IMR-90 (cell line): Measurements from ENCODE around the gene VPS52. TPM values are rescaled to one million over a fixed set of nuclear protein-coding genes. Genes with fewer than 3 reads are reported as not detected.

ENCODE experiments used
- ATAC-seq: fragments of 200-7000 bp; cut with Tn5 transposase; 2 replicates; pipeline ENCODE4 v1.9.1; 2020; ENCODE audit warnings: low read depth, mild to moderate bottlenecking, moderate library complexity
- BruUV-seq: library from RNA; stranded (reverse); fragments of 400-500 nt; replicated peaks from 2 replicates; lab custom pipeline; 2021; lab: Mats Ljungman, UMichigan
- CTCF ChIA-PET: fragments of 300-600 bp; formaldehyde crosslinking; extraction: SDS; loops from one replicate; lab custom pipeline; 2021; ENCODE audit warnings: antibody characterized with exemption; lab: Yijun Ruan, JAX
- POLR2A ChIA-PET: fragments of 300-600 bp; sonication (Branson Sonifier 250); formaldehyde crosslinking; loops from one replicate; lab custom pipeline; 2022; ENCODE audit warnings: antibody characterized with exemption; ENCODE audit not compliant: unreplicated experiment; lab: Charles Lee
- DNase-seq: peaks from one replicate; pipeline ENCODE4 v3.0.0; 2013
- H2AFZ ChIP-seq: replicated peaks from 2 replicates; pipeline ENCODE3; 2013; ENCODE audit warnings: low read length, mild to moderate bottlenecking; ENCODE audit not compliant: poor library complexity
- H2AK5ac ChIP-seq: 2 replicates; pipeline ENCODE4 v1.6.1; 2013; ENCODE audit warnings: low read depth, low read length, inconsistent platforms
- H2AK9ac ChIP-seq: replicated peaks from 2 replicates; pipeline ENCODE3; 2013; ENCODE audit warnings: mild to moderate bottlenecking, low read depth, low read length, moderate library complexity; ENCODE audit not compliant: poor library complexity
- H2BK120ac ChIP-seq: 2 replicates; pipeline ENCODE4 v1.6.1; 2013; ENCODE audit warnings: low read depth, low read length, inconsistent platforms
- H2BK15ac ChIP-seq: 3 replicates; pipeline ENCODE4 v1.6.1; 2013; ENCODE audit warnings: low read depth, low read length, inconsistent platforms
- H2BK20ac ChIP-seq: 2 replicates; pipeline ENCODE4 v1.6.1; 2013; ENCODE audit warnings: low read depth, mild to moderate bottlenecking, inconsistent platforms, low read length, moderate library complexity
- H2BK5ac ChIP-seq: 2 replicates; pipeline ENCODE4 v1.6.1; 2013; ENCODE audit warnings: mild to moderate bottlenecking, low read depth, low read length, inconsistent platforms; ENCODE audit not compliant: poor library complexity, severe bottlenecking
- H3K14ac ChIP-seq: replicated peaks from 2 replicates; pipeline ENCODE4 v1.6.1; 2013; ENCODE audit warnings: low read depth, low read length, inconsistent platforms
- H3K18ac ChIP-seq: 2 replicates; pipeline ENCODE4 v1.6.1; 2013; ENCODE audit warnings: low read depth, low read length, control low read depth
- H3K23ac ChIP-seq: 2 replicates; pipeline ENCODE4 v1.6.1; 2013; ENCODE audit warnings: low read depth, low read length, inconsistent platforms
- H3K27ac ChIP-seq: 2 replicates; pipeline ENCODE4 v1.5.1; 2013; ENCODE audit warnings: mild to moderate bottlenecking, control low read depth, low read length; ENCODE audit not compliant: insufficient read depth
- H3K27me3 ChIP-seq: 2 replicates; pipeline ENCODE4 v1.6.1; 2013; ENCODE audit warnings: low read length; ENCODE audit not compliant: control insufficient read depth, insufficient read depth
- H3K36me3 ChIP-seq: 2 replicates; pipeline ENCODE4 v1.6.1; 2013; ENCODE audit warnings: low read length, mixed read lengths; ENCODE audit not compliant: control insufficient read depth, insufficient read depth
- H3K4ac ChIP-seq: 2 replicates; pipeline ENCODE4 v1.6.1; 2013; ENCODE audit warnings: low read depth, low read length, inconsistent platforms
- H3K4me1 ChIP-seq: 2 replicates; pipeline ENCODE4 v1.6.1; 2013; ENCODE audit warnings: low read length, mixed read lengths; ENCODE audit not compliant: control insufficient read depth, insufficient read depth
- H3K4me2 ChIP-seq: 2 replicates; pipeline ENCODE4 v1.6.1; 2013; ENCODE audit warnings: low read depth, mild to moderate bottlenecking, control low read depth, low read length, moderate library complexity
- H3K4me3 ChIP-seq: 2 replicates; pipeline ENCODE4 v1.5.1; 2013; ENCODE audit warnings: low read depth, mild to moderate bottlenecking, control low read depth, low read length, moderate library complexity; ENCODE audit not compliant: insufficient read depth
- H3K56ac ChIP-seq: 2 replicates; pipeline ENCODE4 v1.6.1; 2013; ENCODE audit warnings: low read length, inconsistent platforms; ENCODE audit not compliant: insufficient read depth; ENCODE audit errors: extremely low read depth
- H3K79me1 ChIP-seq, 2 experiments: 2 replicates each; pipeline ENCODE4 v1.6.1; 2013; ENCODE audit warnings: low read length in 2 of 2, inconsistent platforms in 1 of 2, low read depth in 1 of 2
- H3K9ac ChIP-seq: 2 replicates; pipeline ENCODE4 v1.6.1; 2013; ENCODE audit warnings: low read depth, low read length, control low read depth
- H3K9me1 ChIP-seq: 2 replicates; pipeline ENCODE4 v1.6.1; 2013; ENCODE audit warnings: low read length, inconsistent platforms; ENCODE audit not compliant: insufficient read depth
- H3K9me3 ChIP-seq: 2 replicates; pipeline ENCODE4 v1.6.1; 2013; ENCODE audit warnings: low read length; ENCODE audit not compliant: control insufficient read depth, insufficient read depth
- H4K20me1 ChIP-seq: 2 replicates; pipeline ENCODE4 v1.6.1; 2013; ENCODE audit warnings: low read length, inconsistent platforms; ENCODE audit not compliant: insufficient read depth
- H4K5ac ChIP-seq: 2 replicates; pipeline ENCODE4 v1.6.1; 2013; ENCODE audit warnings: mild to moderate bottlenecking, low read depth, low read length, control low read depth
- H4K8ac ChIP-seq, 2 experiments: 2 replicates each; pipeline ENCODE4 v1.6.1; 2013; ENCODE audit warnings: low read depth in 2 of 2, low read length in 2 of 2, control low read depth in 1 of 2, inconsistent platforms in 1 of 2
- H4K91ac ChIP-seq: 2 replicates; pipeline ENCODE4 v1.6.1; 2013; ENCODE audit warnings: low read depth, low read length, inconsistent platforms; ENCODE audit not compliant: insufficient read depth
- BHLHE40 ChIP-seq: fragments of 150-350 bp; IDR thresholded peaks from 2 replicates; pipeline ENCODE4 v1.6.1; 2016; ENCODE audit warnings: mild to moderate bottlenecking, low read depth, low read length
- CEBPB ChIP-seq: IDR thresholded peaks from 2 replicates; pipeline ENCODE4 v1.6.1; 2012; ENCODE audit warnings: low read depth, low read length, improper control_type of control experiment
- CHD1 ChIP-seq: IDR thresholded peaks from 2 replicates; pipeline ENCODE4 v1.6.1; 2012; ENCODE audit warnings: low read depth, low read length, improper control_type of control experiment
- FOS ChIP-seq: fragments of 150-350 bp; IDR thresholded peaks from 2 replicates; pipeline ENCODE4 v1.6.1; 2016; ENCODE audit warnings: low read depth, low read length
- MAFK ChIP-seq: IDR thresholded peaks from 2 replicates; pipeline ENCODE4 v1.6.1; 2012; ENCODE audit warnings: low read depth, low read length, improper control_type of control experiment
- MAZ ChIP-seq: IDR thresholded peaks from 2 replicates; pipeline ENCODE4 v1.6.1; 2012; ENCODE audit warnings: low read depth, mild to moderate bottlenecking, low read length, improper control_type of control experiment, moderate library complexity, borderline replicate concordance
- MXI1 ChIP-seq: IDR thresholded peaks from 2 replicates; pipeline ENCODE4 v1.6.1; 2012; ENCODE audit warnings: low read depth, mild to moderate bottlenecking, low read length, moderate library complexity, borderline replicate concordance
- NFE2L2 ChIP-seq: fragments of 150-350 bp; IDR thresholded peaks from 2 replicates; pipeline ENCODE4 v1.6.1; 2016; ENCODE audit warnings: low read depth, mild to moderate bottlenecking, low read length
- POLR2A ChIP-seq: IDR thresholded peaks from 2 replicates; pipeline ENCODE4 v1.6.1; 2012; ENCODE audit warnings: mild to moderate bottlenecking, low read depth, low read length
- RAD21 ChIP-seq: IDR thresholded peaks from 2 replicates; pipeline ENCODE4 v1.6.1; 2012; ENCODE audit warnings: low read length, improper control_type of control experiment
- RCOR1 ChIP-seq: IDR thresholded peaks from 2 replicates; pipeline ENCODE4 v1.6.1; 2012; ENCODE audit warnings: mild to moderate bottlenecking, low read length, improper control_type of control experiment; ENCODE audit not compliant: insufficient replicate concordance
- RFX5 ChIP-seq: IDR thresholded peaks from 2 replicates; pipeline ENCODE4 v1.8.0; 2012; ENCODE audit warnings: low read depth, mild to moderate bottlenecking, low read length, moderate library complexity
- SMC3 ChIP-seq: fragments of 150-350 bp; IDR thresholded peaks from 2 replicates; pipeline ENCODE4 v1.6.1; 2016; ENCODE audit warnings: low read depth, mild to moderate bottlenecking, antibody characterized with exemption, low read length, moderate library complexity
- WGBS, 2 experiments: methylation state at CpG; one replicate each; pipeline versions ENCODE4 v1.1.5 to v1.1.7; 2013; ENCODE audit warnings: missing lambda C conversion rate in 2 of 2; ENCODE audit not compliant: insufficient read length in 1 of 2; ENCODE audit errors: extremely low coverage in 2 of 2; 5-methylcytosine and 5-hydroxymethylcytosine counted together
- dilution Hi-C: fragments of 300-500 bp; cut with HindIII; formaldehyde crosslinking; loops from one replicate; pipeline ENCODE4 v1.14.3; 2018; ENCODE audit warnings: low sequenced_read_pairs; ENCODE audit not compliant: unreplicated experiment
- in situ Hi-C: fragments of 300-500 bp; cut with MboI; formaldehyde crosslinking; loops from 3 replicates; pipeline ENCODE4 v1.14.3; 2019; ENCODE audit warnings: low sequenced_read_pairs, inconsistent platforms, mixed read lengths
- intact Hi-C: fragments of 100-400 bp; cut with micrococcal nuclease; formaldehyde crosslinking; loops from 2 replicates; pipeline ENCODE4 v1.10.0; 2022
- polyA plus RNA-seq, 3 experiments: library from polyadenylated mRNA; depleted of rRNA; stranded (reverse); fragments of >200 nt; gene quantifications; 2 replicates each; pipeline ENCODE4 v1.2.3, GENCODE V29; 2012; ENCODE audit warnings: low replicate concordance in 1 of 3
- total RNA-seq: library from RNA; depleted of rRNA; stranded (reverse); fragments of >200 nt; gene quantifications from 2 replicates; pipeline ENCODE4 v1.2.3, GENCODE V29; 2012
- TF ChIP-seq, protein P1 (sequence below): fragments of 150-350 bp; IDR thresholded peaks from 2 replicates; pipeline ENCODE4 v1.6.1; 2016; ENCODE audit warnings: low read depth, mild to moderate bottlenecking, low read length, moderate library complexity, borderline replicate concordance
- TF ChIP-seq, protein P2 (sequence below): conservative IDR thresholded peaks from 2 replicates; pipeline ENCODE4 v1.5.1; 2012; ENCODE audit warnings: mild to moderate bottlenecking, low read depth, low read length, improper control_type of control experiment
- TF ChIP-seq, protein P3 (sequence below): fragments of 150-350 bp; IDR thresholded peaks from 2 replicates; pipeline ENCODE4 v1.6.1; 2017; ENCODE audit warnings: mild to moderate bottlenecking, antibody characterized with exemption, low read length, low read depth

VPS52 gene
- total and polyA plus RNA-seq, 2 of the 4 experiments (the other 2 are of a cell fraction) = 29.8 to 54.6 TPM

DNA sequence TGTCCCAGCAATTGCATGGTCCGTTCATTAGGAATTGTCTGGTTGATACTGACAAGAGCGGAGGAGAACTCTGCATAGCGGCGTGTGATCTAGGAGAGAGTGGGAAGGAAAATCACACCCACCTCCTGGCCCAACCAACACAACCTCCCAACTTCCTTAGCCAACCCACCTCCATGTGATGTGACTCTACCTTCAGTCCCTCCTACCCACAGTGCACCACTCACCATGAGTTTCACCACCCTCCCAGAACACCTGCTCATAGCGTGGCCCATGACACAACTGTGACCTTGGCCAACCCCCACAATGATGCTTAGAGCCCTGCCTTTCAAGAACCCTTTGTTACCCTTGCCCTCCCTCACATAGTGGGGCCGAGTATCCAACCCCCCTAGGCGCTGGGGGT, 7.7 kb downstream of the VPS52 start:
- no TSS peak for BruUV-seq
- no peak overlapping the region for H2AFZ ChIP-seq
- no peak overlapping the region for H2BK15ac ChIP-seq
- no peak overlapping the region for H3K4me3 ChIP-seq
- H2BK120ac ChIP-seq = no peak overlapping the region
- ChIA-PET POLR2A (no interaction called here), CTCF (no interaction called here)
- H3K4me1 ChIP-seq = no peaks in the 10 kb centered on the region
- no peak overlapping the region for H3K23ac ChIP-seq
- TF ChIP-seq RAD21 (no peak), NFE2L2 (no peak), FOS (no peak), CHD1 (no peak), SMC3 (no peak), RFX5 (no peak), RCOR1 (no peak), MAFK (no peak), POLR2A (no peak), MXI1 (no peak), MAZ (no peak), CEBPB (no peak), BHLHE40 (no peak)
- TF ChIP-seq, protein P1, sequence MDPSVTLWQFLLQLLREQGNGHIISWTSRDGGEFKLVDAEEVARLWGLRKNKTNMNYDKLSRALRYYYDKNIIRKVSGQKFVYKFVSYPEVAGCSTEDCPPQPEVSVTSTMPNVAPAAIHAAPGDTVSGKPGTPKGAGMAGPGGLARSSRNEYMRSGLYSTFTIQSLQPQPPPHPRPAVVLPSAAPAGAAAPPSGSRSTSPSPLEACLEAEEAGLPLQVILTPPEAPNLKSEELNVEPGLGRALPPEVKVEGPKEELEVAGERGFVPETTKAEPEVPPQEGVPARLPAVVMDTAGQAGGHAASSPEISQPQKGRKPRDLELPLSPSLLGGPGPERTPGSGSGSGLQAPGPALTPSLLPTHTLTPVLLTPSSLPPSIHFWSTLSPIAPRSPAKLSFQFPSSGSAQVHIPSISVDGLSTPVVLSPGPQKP = no peak
- TF ChIP-seq, protein P2, sequence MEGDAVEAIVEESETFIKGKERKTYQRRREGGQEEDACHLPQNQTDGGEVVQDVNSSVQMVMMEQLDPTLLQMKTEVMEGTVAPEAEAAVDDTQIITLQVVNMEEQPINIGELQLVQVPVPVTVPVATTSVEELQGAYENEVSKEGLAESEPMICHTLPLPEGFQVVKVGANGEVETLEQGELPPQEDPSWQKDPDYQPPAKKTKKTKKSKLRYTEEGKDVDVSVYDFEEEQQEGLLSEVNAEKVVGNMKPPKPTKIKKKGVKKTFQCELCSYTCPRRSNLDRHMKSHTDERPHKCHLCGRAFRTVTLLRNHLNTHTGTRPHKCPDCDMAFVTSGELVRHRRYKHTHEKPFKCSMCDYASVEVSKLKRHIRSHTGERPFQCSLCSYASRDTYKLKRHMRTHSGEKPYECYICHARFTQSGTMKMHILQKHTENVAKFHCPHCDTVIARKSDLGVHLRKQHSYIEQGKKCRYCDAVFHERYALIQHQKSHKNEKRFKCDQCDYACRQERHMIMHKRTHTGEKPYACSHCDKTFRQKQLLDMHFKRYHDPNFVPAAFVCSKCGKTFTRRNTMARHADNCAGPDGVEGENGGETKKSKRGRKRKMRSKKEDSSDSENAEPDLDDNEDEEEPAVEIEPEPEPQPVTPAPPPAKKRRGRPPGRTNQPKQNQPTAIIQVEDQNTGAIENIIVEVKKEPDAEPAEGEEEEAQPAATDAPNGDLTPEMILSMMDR = no peak
- TF ChIP-seq, protein P3, sequence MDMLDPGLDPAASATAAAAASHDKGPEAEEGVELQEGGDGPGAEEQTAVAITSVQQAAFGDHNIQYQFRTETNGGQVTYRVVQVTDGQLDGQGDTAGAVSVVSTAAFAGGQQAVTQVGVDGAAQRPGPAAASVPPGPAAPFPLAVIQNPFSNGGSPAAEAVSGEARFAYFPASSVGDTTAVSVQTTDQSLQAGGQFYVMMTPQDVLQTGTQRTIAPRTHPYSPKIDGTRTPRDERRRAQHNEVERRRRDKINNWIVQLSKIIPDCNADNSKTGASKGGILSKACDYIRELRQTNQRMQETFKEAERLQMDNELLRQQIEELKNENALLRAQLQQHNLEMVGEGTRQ = no peak
- no peak overlapping the region for H2BK5ac ChIP-seq
- H3K9me3 ChIP-seq = no peaks in the 10 kb centered on the region
- H3K4ac ChIP-seq = no peak overlapping the region
- no peak overlapping the region for H4K8ac ChIP-seq
- DNase-seq (no peak), ATAC-seq (no peak)
- H3K36me3 ChIP-seq = peaks cover 56% of the 10 kb centered on the region
- H4K5ac ChIP-seq = no peak overlapping the region
- dilution Hi-C loops (no loop called here), intact Hi-C loops (no loop called here), in situ Hi-C loops (no loop called here)
- no peak overlapping the region for H3K9ac ChIP-seq
- 40% methylated on average over 1 of the region's 7 CpGs; no CpG with 5 or more reads in 1 of the 2 experiments for WGBS, 2 experiments
- H3K27ac ChIP-seq = no peak overlapping the region
- no peak overlapping the region for H3K14ac ChIP-seq
- H3K56ac ChIP-seq = no peak overlapping the region
- H3K79me1 ChIP-seq = peaks cover 0 to 10% of the 10 kb centered on the region in 2 experiments; a peak in 2 of 4 replicates
- no peaks in the 10 kb centered on the region for H4K20me1 ChIP-seq
- no peak overlapping the region for H2AK9ac ChIP-seq
- H3K4me2 ChIP-seq = no peak overlapping the region
- no peak overlapping the region for H3K18ac ChIP-seq
- H3K9me1 ChIP-seq = no peaks in the 10 kb centered on the region; the same call in 1 of the 2 replicates
- H4K91ac ChIP-seq = no peak overlapping the region
- H2BK20ac ChIP-seq = no peak overlapping the region
- H2AK5ac ChIP-seq = no peak overlapping the region
- no peaks in the 10 kb centered on the region for H3K27me3 ChIP-seq
